Activated CD4-positive, alpha-beta memory T cell treated with anti-CD3 and anti-CD28 coated beads, Interleukin-2, amount 10 ng/mL, durations not matched to agents 7 days and 5 days (primary cell): ENCODE data around the gene LMX1A. TPM values are rescaled to one million over a fixed set of nuclear protein-coding genes. Genes with fewer than 3 reads are reported as not detected.
A peak's percentile ranks its signal among the peaks of the same experiment; 100 is the strongest.

Source experiments
- CTCF ChIA-PET: fragments of 350-600 bp; sonication (Branson Sonifier 250); formaldehyde crosslinking; loops from one replicate; lab custom pipeline; 2021; ENCODE audit warnings: antibody characterized with exemption, inconsistent platforms; lab: Charles Lee
- POLR2A ChIA-PET: fragments of 350-600 bp; sonication (Branson Sonifier 250); formaldehyde crosslinking; loops from one replicate; lab custom pipeline; 2021; ENCODE audit warnings: antibody characterized with exemption; lab: Charles Lee
- DNase-seq: peaks from one replicate; pipeline ENCODE4 v3.0.0-alpha.2; 2020
- H3K27ac Mint-ChIP-seq: one replicate; pipeline ENCODE4 v1.8.0; 2021; ENCODE audit warnings: mild to moderate bottlenecking, mixed read lengths
- H3K27me3 Mint-ChIP-seq: one replicate; pipeline ENCODE4 v1.8.0; 2021; ENCODE audit warnings: mixed read lengths
- H3K36me3 Mint-ChIP-seq: one replicate; pipeline ENCODE4 v1.8.0; 2021; ENCODE audit warnings: low read depth, mixed read lengths
- H3K4me1 Mint-ChIP-seq: one replicate; pipeline ENCODE4 v1.8.0; 2021; ENCODE audit warnings: mixed read lengths
- H3K4me3 Mint-ChIP-seq: one replicate; pipeline ENCODE4 v1.8.0; 2021; ENCODE audit warnings: mild to moderate bottlenecking, mixed read lengths
- H3K9me3 Mint-ChIP-seq: one replicate; pipeline ENCODE4 v1.8.0; 2021; ENCODE audit warnings: mixed read lengths
- total RNA-seq, 2 experiments: library from RNA; stranded (reverse); gene quantifications; one replicate each; pipeline ENCODE4 v1.2.3, GENCODE V29; 2021

The LMX1A gene
- total RNA-seq, 2 experiments from 2014 or later, result not detected

- POLR2A ChIA-PET, result no interaction called here
- peak overlapping the region; percentile 31 for H3K27ac Mint-ChIP-seq
- H3K36me3 Mint-ChIP-seq, result no peaks in the 10 kb centered on the region
- H3K9me3 Mint-ChIP-seq, result no peaks in the 10 kb centered on the region
- H3K27me3 Mint-ChIP-seq, result peaks cover 87% of the 10 kb centered on the region
- CTCF ChIA-PET, result interaction anchor here (1.5 kb wide), 1 partner anchor 12 kb away, joined by 7 read pairs; no protein-coding TSS in a partner anchor
- H3K4me1 Mint-ChIP-seq, result peaks cover 3% of the 10 kb centered on the region
- DNase-seq, result no peak
- H3K4me3 Mint-ChIP-seq, result no peak overlapping the region
These were observed 1.2 kb downstream of the LMX1A start for GRCh38 chr1:165355139-165355976.

GRCh38 chr1:165354739-165355138, 1.8 kb downstream of the LMX1A start:
- H3K27me3 Mint-ChIP-seq, result peaks cover 86% of the 10 kb centered on the region
- POLR2A ChIA-PET, result no interaction called here
- no peak overlapping the region for H3K4me3 Mint-ChIP-seq
- H3K9me3 Mint-ChIP-seq, result no peaks in the 10 kb centered on the region
- DNase-seq, result no peak
- CTCF ChIA-PET, result interaction anchor here (1.5 kb wide), 1 partner anchor 13 kb away, joined by 7 read pairs; no protein-coding TSS in a partner anchor
- peaks cover 3% of the 10 kb centered on the region for H3K4me1 Mint-ChIP-seq
- H3K36me3 Mint-ChIP-seq, result no peaks in the 10 kb centered on the region
- H3K27ac Mint-ChIP-seq, result no peak overlapping the region

- CTCF ChIA-PET, result interaction anchor here (1.5 kb wide), 1 partner anchor 13 kb away, joined by 7 read pairs; no protein-coding TSS in a partner anchor
- Mint-ChIP-seq H3K4me1 (peaks cover 3% of the 10 kb centered on the region), H3K36me3 (no peaks in the 10 kb centered on the region), H3K27me3 (peaks cover 88% of the 10 kb centered on the region), H3K9me3 (no peaks in the 10 kb centered on the region), H3K27ac (no peak overlapping the region), H3K4me3 (no peak overlapping the region)
- POLR2A ChIA-PET, result no interaction called here
- DNase-seq, result no peak
These were observed 2.5 kb downstream of the LMX1A start for GRCh38 chr1:165353731-165354671.

GRCh38 chr1:165352442-165353293, 3.8 kb downstream of the LMX1A start:
- peaks cover 87% of the 10 kb centered on the region for H3K27me3 Mint-ChIP-seq
- no peaks in the 10 kb centered on the region for H3K9me3 Mint-ChIP-seq
- peaks cover 3% of the 10 kb centered on the region for H3K4me1 Mint-ChIP-seq
- ChIA-PET POLR2A (no interaction called here), CTCF (interaction anchor here (1.5 to 3.8 kb wide), 2 partner anchors 16 to 72 kb away, joined by 3 to 23 read pairs; no protein-coding TSS in a partner anchor)
- no peak for DNase-seq
- H3K27ac Mint-ChIP-seq, result no peak overlapping the region
- H3K36me3 Mint-ChIP-seq, result no peaks in the 10 kb centered on the region
- H3K4me3 Mint-ChIP-seq, result no peak overlapping the region

- H3K9me3 Mint-ChIP-seq, result no peaks in the 10 kb centered on the region
- peaks cover 84% of the 10 kb centered on the region for H3K27me3 Mint-ChIP-seq
- CTCF ChIA-PET, result interaction anchor here (1.5 to 3.8 kb wide), 2 partner anchors 16 to 73 kb away, joined by 3 to 23 read pairs; no protein-coding TSS in a partner anchor
- no peak for DNase-seq
- no peak overlapping the region for H3K4me3 Mint-ChIP-seq
- H3K4me1 Mint-ChIP-seq, result peaks cover 3% of the 10 kb centered on the region
- H3K36me3 Mint-ChIP-seq, result no peaks in the 10 kb centered on the region
- POLR2A ChIA-PET, result no interaction called here
- H3K27ac Mint-ChIP-seq, result no peak overlapping the region
These were observed 4.6 kb downstream of the LMX1A start for GRCh38 chr1:165351863-165352441.

- no peak overlapping the region for H3K27ac Mint-ChIP-seq
- H3K27me3 Mint-ChIP-seq, result peaks cover 89% of the 10 kb centered on the region
- peaks cover 3% of the 10 kb centered on the region for H3K4me1 Mint-ChIP-seq
- DNase-seq, result no peak
- no peak overlapping the region for H3K4me3 Mint-ChIP-seq
- no peaks in the 10 kb centered on the region for H3K9me3 Mint-ChIP-seq
- ChIA-PET CTCF (interaction anchor here (1.5 to 3.8 kb wide), 2 partner anchors 17 to 74 kb away, joined by 3 to 23 read pairs; no protein-coding TSS in a partner anchor), POLR2A (no interaction called here)
- H3K36me3 Mint-ChIP-seq, result no peaks in the 10 kb centered on the region
These were observed 5.7 kb downstream of the LMX1A start for GRCh38 chr1:165350840-165351239.

- Mint-ChIP-seq H3K36me3 (no peaks in the 10 kb centered on the region), H3K4me1 (no peaks in the 10 kb centered on the region), H3K9me3 (no peaks in the 10 kb centered on the region), H3K27ac (no peak overlapping the region), H3K27me3 (peaks cover 76% of the 10 kb centered on the region), H3K4me3 (no peak overlapping the region)
- CTCF ChIA-PET, result interaction anchor here (3.9 kb wide), 1 partner anchor 22 kb away, joined by 20 read pairs; no protein-coding TSS in a partner anchor
- POLR2A ChIA-PET, result no interaction called here
- DNase-seq, result no peak
These were observed 11.0 kb downstream of the LMX1A start for GRCh38 chr1:165345502-165345901.

- POLR2A ChIA-PET, result no interaction called here
- no peaks in the 10 kb centered on the region for H3K4me1 Mint-ChIP-seq
- H3K36me3 Mint-ChIP-seq, result no peaks in the 10 kb centered on the region
- CTCF ChIA-PET, result interaction anchor here (3.9 kb wide), 1 partner anchor 23 kb away, joined by 20 read pairs; no protein-coding TSS in a partner anchor
- DNase-seq, result no peak
- no peaks in the 10 kb centered on the region for H3K9me3 Mint-ChIP-seq
- no peak overlapping the region for H3K4me3 Mint-ChIP-seq
- H3K27ac Mint-ChIP-seq, result no peak overlapping the region
- peaks cover 71% of the 10 kb centered on the region for H3K27me3 Mint-ChIP-seq
These were observed 11.8 kb downstream of the LMX1A start for GRCh38 chr1:165344736-165345135.

GRCh38 chr1:165344198-165344597, 12.3 kb downstream of the LMX1A start:
- DNase-seq, result no peak
- H3K4me3 Mint-ChIP-seq, result no peak overlapping the region
- no peaks in the 10 kb centered on the region for H3K9me3 Mint-ChIP-seq
- H3K27me3 Mint-ChIP-seq, result peaks cover 66% of the 10 kb centered on the region
- ChIA-PET POLR2A (no interaction called here), CTCF (interaction anchor here (3.9 kb wide), 1 partner anchor 24 kb away, joined by 20 read pairs; no protein-coding TSS in a partner anchor)
- no peaks in the 10 kb centered on the region for H3K4me1 Mint-ChIP-seq
- H3K27ac Mint-ChIP-seq, result no peak overlapping the region
- H3K36me3 Mint-ChIP-seq, result no peaks in the 10 kb centered on the region

- ChIA-PET POLR2A (no interaction called here), CTCF (interaction anchor here (3.9 kb wide), 1 partner anchor 25 kb away, joined by 20 read pairs; no protein-coding TSS in a partner anchor)
- H3K27ac Mint-ChIP-seq, result no peak overlapping the region
- H3K4me1 Mint-ChIP-seq, result no peaks in the 10 kb centered on the region
- H3K27me3 Mint-ChIP-seq, result peaks cover 52% of the 10 kb centered on the region
- no peak overlapping the region for H3K4me3 Mint-ChIP-seq
- H3K9me3 Mint-ChIP-seq, result no peaks in the 10 kb centered on the region
- no peaks in the 10 kb centered on the region for H3K36me3 Mint-ChIP-seq
- no peak for DNase-seq
These were observed 13.9 kb downstream of the LMX1A start for GRCh38 chr1:165342587-165342986.

GRCh38 chr1:165342168-165342567, 14.3 kb downstream of the LMX1A start:
- ChIA-PET CTCF (interaction anchor here (3.9 kb wide), 1 partner anchor 26 kb away, joined by 20 read pairs; no protein-coding TSS in a partner anchor), POLR2A (no interaction called here)
- H3K4me1 Mint-ChIP-seq, result no peaks in the 10 kb centered on the region
- H3K27ac Mint-ChIP-seq, result no peak overlapping the region
- H3K27me3 Mint-ChIP-seq, result peaks cover 50% of the 10 kb centered on the region
- no peak overlapping the region for H3K4me3 Mint-ChIP-seq
- H3K36me3 Mint-ChIP-seq, result no peaks in the 10 kb centered on the region
- DNase-seq, result no peak
- H3K9me3 Mint-ChIP-seq, result no peaks in the 10 kb centered on the region
